Measurements from ENCODE around the gene NRIP2. TPM values are rescaled to one million over a fixed set of nuclear protein-coding genes. Genes with fewer than 3 reads are reported as not detected.

NRIP2 gene
- total RNA-seq, 1 experiment from 2014 or later, result not detected

DNA sequence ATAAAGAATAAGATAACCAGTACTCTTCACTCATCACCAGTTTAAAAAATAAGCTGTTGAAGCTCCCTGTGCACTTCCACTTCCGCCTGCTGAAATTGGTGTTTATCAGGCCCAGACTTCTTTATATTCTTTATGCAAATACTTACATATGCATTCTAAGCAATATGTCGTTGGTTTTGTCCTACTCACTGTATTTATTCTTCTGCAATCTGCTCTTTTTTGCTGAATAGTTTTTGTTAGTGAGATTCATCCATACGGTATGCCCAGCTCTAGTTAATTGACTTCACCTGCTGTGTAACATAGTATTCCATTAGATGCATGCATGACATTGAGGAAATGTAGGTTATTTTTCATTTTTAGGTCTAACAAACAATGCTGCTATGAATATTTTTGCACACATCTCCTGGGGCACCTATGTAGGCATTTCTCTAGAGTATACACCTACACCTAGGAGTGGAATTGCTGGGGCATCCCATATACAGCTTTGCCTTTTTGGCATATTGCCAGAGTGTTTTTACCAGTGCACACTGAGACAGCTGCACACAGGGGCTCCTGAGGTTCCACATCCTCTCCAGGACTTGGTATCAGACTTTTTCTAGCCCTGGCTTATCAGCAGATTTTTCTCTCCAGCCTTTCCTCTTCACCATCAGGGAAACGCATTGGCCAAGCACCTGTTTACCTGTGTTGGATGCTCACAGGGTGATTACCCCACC lies 1.0 kb upstream of the NRIP2 start:
- H3K36me3 ChIP-seq (ENCODE audit: low read depth), result no peaks in the 10 kb centered on the region
- no peaks in the 10 kb centered on the region for H3K9me2 ChIP-seq (ENCODE audit: insufficient read depth)
- no peaks in the 10 kb centered on the region for H4K20me1 ChIP-seq (ENCODE audit: insufficient read depth)
- ChIA-PET CTCF (interaction anchor here (0.6 kb wide), 1 partner anchor 40 kb away, joined by 4 read pairs; no protein-coding TSS in a partner anchor), POLR2A (ENCODE audit: unreplicated experiment) (interaction anchor here (0.6 kb wide), 1 partner anchor 26 kb away, joined by 7 read pairs; no protein-coding TSS in a partner anchor)
- BruUV-seq (replicated peaks), result no TSS peak
- peaks cover 6% of the 10 kb centered on the region; the same call in 1 of the 2 replicates for H3F3A ChIP-seq (ENCODE audit: insufficient read depth, low read depth)
- no peak overlapping the region for H3K27ac ChIP-seq
- intact Hi-C loops (cut with micrococcal nuclease; ENCODE audit: unreplicated experiment), result no loop called here
- H3K4me1 ChIP-seq (replicated peaks; ENCODE audit: insufficient read depth), result no peaks in the 10 kb centered on the region
- no peak overlapping the region for H3K4me2 ChIP-seq
- H3K9me3 ChIP-seq (ENCODE audit: insufficient read depth, low read depth), result no peaks in the 10 kb centered on the region
- H2AFZ ChIP-seq, result no peak overlapping the region
- no peak overlapping the region for H3K4me3 ChIP-seq
- H3K27me3 ChIP-seq (ENCODE audit: insufficient read depth, low read depth), result no peaks in the 10 kb centered on the region
- H3K79me2 ChIP-seq (ENCODE audit: low read depth), result no peaks in the 10 kb centered on the region
- no peak for DNase-seq
- TF ChIP-seq, protein P1, sequence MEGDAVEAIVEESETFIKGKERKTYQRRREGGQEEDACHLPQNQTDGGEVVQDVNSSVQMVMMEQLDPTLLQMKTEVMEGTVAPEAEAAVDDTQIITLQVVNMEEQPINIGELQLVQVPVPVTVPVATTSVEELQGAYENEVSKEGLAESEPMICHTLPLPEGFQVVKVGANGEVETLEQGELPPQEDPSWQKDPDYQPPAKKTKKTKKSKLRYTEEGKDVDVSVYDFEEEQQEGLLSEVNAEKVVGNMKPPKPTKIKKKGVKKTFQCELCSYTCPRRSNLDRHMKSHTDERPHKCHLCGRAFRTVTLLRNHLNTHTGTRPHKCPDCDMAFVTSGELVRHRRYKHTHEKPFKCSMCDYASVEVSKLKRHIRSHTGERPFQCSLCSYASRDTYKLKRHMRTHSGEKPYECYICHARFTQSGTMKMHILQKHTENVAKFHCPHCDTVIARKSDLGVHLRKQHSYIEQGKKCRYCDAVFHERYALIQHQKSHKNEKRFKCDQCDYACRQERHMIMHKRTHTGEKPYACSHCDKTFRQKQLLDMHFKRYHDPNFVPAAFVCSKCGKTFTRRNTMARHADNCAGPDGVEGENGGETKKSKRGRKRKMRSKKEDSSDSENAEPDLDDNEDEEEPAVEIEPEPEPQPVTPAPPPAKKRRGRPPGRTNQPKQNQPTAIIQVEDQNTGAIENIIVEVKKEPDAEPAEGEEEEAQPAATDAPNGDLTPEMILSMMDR (conservative IDR thresholded peaks at IDR 0.05), result no peak
- no peak for TF ChIP-seq EZH2 (IDR thresholded peaks at IDR 0.05; ENCODE audit: low read depth)

DNA sequence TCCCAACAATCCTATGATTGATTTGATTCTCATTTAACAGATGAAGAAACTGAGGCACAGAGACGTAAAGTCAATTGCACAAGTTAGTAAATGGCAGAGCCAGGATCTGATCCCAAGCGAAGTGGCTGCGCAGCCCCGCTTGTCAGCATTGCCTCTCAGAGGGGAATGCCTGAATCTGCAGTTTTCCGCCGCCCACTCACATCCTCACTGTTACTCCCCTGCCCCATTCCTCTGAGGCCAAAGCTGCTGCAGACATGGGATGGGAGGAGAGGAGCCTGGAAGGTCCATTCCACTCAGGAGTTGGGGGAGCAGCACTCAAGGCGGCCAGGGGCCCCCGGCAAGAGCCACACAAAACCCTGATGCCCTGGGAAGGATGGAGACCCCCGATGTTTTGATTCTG lies 1.0 kb downstream of the NRIP2 start:
- Histone ChIP-seq H3K79me2 (ENCODE audit: low read depth) (no peaks in the 10 kb centered on the region), H3K27me3 (ENCODE audit: insufficient read depth, low read depth) (no peaks in the 10 kb centered on the region), H3K36me3 (ENCODE audit: low read depth) (no peaks in the 10 kb centered on the region), H3K9me2 (ENCODE audit: insufficient read depth) (no peaks in the 10 kb centered on the region), H3K27ac (no peak overlapping the region), H4K20me1 (ENCODE audit: insufficient read depth) (no peaks in the 10 kb centered on the region), H3K4me2 (no peak overlapping the region), H3K4me3 (no peak overlapping the region), H2AFZ (no peak overlapping the region), H3K4me1 (replicated peaks; ENCODE audit: insufficient read depth) (no peaks in the 10 kb centered on the region), H3K9me3 (ENCODE audit: insufficient read depth, low read depth) (no peaks in the 10 kb centered on the region), H3F3A (ENCODE audit: insufficient read depth, low read depth) (peaks cover 6% of the 10 kb centered on the region; the same call in 1 of the 2 replicates)
- no peak for DNase-seq
- ChIA-PET POLR2A (ENCODE audit: unreplicated experiment) (no interaction called here), CTCF (no interaction called here)
- TF ChIP-seq, protein P1 (conservative IDR thresholded peaks at IDR 0.05), result no peak
- TF ChIP-seq EZH2 (IDR thresholded peaks at IDR 0.05; ENCODE audit: low read depth), result no peak
- no TSS peak for BruUV-seq (replicated peaks)
- intact Hi-C loops (cut with micrococcal nuclease; ENCODE audit: unreplicated experiment), result no loop called here

DNA sequence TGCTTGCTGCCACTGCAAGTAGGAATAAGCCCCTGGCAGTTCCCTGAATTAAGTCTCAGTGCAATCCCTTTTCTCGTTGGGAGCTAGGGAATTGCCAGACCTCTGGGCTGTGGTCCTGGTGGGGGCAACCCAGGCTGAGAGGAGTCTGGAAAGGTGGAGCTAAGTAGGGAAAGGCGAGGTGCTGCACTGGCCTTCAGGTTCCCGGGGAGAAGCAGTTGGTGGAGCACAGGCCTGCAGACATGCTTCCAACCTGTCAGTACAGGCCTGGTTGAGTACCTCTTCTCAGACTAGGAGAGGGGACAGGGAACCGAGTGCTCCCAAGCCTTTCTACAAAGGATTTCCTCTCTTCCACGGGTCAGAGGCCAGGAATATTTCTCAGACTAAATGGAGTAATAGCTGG lies 1.5 kb downstream of the NRIP2 start:
- Histone ChIP-seq H4K20me1 (ENCODE audit: insufficient read depth) (no peaks in the 10 kb centered on the region), H3K4me1 (replicated peaks; ENCODE audit: insufficient read depth) (no peaks in the 10 kb centered on the region), H3K27me3 (ENCODE audit: insufficient read depth, low read depth) (no peaks in the 10 kb centered on the region), H3K36me3 (ENCODE audit: low read depth) (no peaks in the 10 kb centered on the region), H3K9me2 (ENCODE audit: insufficient read depth) (no peaks in the 10 kb centered on the region), H3K4me2 (no peak overlapping the region), H3K79me2 (ENCODE audit: low read depth) (no peaks in the 10 kb centered on the region), H3K27ac (no peak overlapping the region), H3K9me3 (ENCODE audit: insufficient read depth, low read depth) (no peaks in the 10 kb centered on the region), H2AFZ (no peak overlapping the region), H3K4me3 (no peak overlapping the region), H3F3A (ENCODE audit: insufficient read depth, low read depth) (peaks cover 6% of the 10 kb centered on the region; the same call in 1 of the 2 replicates)
- TF ChIP-seq EZH2 (IDR thresholded peaks at IDR 0.05; ENCODE audit: low read depth), result no peak
- TF ChIP-seq, protein P1 (conservative IDR thresholded peaks at IDR 0.05), result no peak
- ChIA-PET POLR2A (ENCODE audit: unreplicated experiment) (no interaction called here), CTCF (no interaction called here)
- intact Hi-C loops (cut with micrococcal nuclease; ENCODE audit: unreplicated experiment), result no loop called here
- no TSS peak for BruUV-seq (replicated peaks)
- no peak for DNase-seq
